ENCODE measurements around the gene CD48.
"Not testable (repeated sequence)": the region's sequence is repeated elsewhere in the genome, so short reads cannot be mapped to it uniquely, and the experiment has no call there.

Gene CD48

DNA sequence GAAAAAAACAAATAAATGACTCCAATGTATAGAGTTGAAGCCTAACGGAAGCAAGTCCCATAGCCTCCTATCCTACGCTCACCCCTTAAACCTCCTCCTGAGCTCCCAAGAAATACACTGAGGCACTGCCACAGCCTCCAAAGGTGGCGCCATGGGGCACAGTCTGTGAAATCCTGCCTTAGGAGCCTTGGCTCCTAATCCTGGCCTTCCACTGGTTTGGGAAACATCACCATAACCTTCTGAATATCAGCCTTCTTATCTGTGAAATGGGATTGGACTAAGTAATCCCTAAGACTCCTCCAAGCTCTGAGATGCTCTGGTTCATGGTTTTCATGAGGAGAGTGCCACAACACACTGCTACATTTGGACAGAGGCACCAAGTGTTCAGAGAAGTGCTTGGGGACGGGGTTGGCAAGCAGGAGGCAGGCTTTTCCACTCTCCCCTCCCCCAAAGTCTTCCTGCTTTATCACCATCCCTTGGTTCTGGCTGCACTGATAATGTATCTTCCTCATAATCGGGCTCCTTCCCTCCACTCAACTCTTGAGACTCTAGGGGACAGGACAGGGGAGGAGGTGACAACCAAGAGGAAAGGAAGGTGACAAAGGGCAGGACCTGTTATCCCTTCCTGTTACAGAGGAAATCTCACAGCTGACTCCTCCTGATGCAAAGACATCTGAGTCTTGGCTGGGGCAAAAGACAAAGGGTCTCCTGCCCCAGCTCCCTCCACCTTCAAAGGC lies 30.2 kb upstream of the CD48 start:
- DNase-seq = no peak

DNA sequence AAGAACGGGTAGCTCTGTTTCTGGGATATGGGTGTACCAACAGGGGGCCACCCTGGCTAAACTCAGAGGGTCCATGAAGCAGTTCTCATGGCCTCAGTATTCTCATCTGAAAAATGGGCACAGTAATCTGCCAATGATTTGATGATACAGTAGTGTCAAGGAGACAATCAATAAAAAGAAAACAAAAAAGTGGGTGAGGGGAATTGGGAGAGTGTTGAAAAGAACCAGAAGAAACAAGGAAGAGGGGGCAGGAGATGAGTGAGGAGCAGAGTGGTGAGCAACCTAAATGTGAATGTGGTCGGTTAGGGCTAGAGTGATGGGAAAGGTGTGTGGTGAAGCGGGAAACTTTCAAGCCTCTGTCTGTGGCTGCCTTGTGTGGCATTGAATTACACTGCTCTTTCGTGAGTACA lies 29.5 kb upstream of the CD48 start:
- DNase-seq = no peak

DNA sequence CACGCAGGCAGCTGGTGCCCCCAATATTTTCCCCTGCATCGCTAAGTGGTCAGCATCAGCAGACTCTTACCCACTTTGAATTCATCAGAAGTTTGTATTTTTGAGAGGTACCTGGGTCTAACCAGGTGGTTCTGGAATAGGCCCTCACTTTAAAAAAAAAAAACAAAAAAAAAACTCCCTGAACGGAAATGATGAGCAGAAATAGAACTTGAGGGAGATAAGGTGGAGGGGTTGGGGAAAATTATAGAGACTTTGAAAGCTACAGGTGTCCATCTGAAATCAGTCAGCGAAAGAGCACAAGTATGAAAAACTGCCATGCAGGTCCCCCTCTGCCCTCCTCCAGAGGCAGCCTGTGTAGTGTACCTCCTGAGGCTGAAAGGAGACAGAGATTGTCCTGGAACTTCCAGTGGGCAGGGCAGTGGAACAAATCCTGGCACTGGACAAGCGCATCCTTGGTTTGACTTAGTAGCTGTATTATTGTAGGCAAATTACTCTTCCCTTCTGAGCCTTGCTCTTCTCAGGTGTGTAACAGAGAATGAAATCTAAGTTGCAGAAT lies 28.6 kb upstream of the CD48 start:
- no peak for DNase-seq

DNA sequence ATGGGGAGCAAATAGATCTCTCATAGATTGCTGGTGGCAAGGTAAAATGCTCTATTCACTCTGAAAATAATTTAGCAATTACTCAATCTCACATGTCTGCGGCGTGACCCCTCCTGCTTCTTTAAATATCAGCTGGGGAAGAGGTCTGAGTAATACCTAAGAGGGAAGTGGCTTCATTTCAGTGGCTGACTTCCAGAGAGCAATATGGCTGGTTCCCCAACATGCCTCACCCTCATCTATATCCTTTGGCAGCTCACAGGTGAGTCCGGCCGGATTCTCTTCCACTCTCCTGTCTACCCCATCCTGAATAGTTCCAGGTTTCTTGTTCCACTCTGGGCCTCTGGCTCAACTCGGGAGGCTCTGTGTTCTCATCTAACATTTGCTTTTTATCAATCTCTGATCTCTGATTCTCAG lies 27.5 kb upstream of the CD48 start, which contains the start of gene SLAMF7:
Gene SLAMF7, plus strand, starts transcription at position 150 of the 414 bp plus-strand sequence. Its CDS starts 55 bp downstream, at position 205.
- no peak for DNase-seq

DNA sequence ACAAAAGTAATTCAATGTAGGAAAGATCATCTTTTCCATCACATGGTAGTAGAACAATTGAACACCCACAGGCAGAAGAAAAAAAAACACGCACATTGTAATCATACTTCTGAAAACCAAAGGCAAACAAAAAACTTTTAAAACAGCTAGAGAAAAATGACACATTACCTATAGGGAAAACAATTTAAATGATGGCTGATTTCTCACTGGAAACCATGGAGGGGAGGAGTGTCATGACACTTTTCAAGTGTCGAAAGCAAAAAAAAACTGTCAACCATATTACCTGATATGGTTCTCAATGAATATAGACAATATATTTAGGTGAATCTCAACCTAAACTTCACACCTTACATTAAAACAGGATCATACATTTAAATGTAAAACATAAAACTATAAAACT lies 26.6 kb upstream of the CD48 start:
- DNase-seq = no peak

DNA sequence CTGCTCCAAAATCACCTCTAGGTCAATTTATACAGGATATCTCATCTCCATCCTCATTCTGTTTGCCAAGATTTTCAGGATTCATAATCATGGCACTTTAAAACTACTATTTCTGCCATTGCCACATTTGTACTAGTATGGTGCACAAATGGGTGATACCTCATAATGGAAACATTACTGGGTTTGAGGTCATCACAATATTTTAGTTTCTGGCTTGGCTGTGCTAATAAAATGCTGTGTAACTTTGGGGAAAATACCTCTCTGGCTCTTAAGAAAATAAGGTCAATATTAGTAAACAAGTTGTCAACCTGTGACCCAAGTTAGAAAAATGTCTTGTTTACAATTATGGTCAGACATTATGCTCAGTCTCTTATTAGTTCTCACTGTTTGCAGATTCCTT lies 22.7 kb upstream of the CD48 start:
- DNase-seq = no peak

DNA sequence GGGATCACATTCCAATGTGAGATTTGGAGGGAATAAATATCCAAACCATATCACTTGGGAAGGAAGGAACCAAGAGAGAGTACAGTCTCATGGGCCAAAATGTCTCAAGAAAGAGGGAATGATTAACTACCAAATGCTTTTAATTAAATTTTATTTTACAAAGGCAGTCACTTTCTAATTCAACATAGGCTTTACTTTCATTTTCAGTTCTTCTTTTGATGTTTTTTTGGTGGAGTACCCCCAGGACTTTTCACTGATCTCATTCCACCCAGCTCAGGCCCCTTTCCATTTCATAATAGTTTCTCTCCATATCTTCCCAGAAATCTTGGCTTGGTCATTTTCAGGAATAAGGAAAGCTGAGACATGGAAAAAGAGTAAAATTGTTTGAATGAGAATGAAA lies 22.3 kb upstream of the CD48 start:
- no peak for DNase-seq

DNA sequence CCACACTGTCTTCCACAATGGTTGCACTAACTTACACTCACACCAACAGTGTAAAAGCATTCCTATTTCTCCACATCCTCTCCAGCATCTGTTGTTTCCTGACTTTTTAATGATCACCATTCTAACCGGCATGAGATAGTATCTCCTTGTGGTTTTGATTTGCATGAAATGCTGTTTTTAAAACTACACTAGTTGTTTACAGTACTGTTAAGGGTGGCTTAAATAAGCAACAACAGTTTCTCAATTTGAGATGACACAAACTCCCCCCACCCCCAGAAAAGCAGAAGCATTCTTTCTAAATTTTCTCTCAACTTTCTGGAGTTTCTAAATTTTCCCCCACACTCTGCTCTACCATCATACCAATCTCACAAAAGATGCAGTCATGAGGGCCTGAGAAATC lies 20.4 kb upstream of the CD48 start:
- DNase-seq = no peak

DNA sequence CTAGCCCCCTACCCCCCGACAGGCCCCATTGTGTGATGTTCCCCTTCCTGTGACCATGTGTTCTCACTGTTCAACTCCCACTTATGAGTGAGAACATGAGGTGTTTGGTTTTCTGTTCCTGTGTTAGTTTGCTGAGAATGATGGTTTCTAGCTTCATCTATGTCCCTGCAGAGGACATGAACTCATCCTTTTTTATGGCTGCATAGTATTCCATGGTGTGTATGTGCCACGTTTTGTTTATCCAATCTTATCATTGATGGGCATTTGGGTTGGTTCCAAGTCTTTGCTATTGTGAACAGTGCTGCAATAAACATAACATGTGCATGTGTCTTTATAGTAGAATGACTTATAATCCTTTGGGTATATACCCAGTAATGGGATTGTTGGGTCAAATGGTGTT lies 19.9 kb upstream of the CD48 start:
- DNase-seq = not testable (repeated sequence)

DNA sequence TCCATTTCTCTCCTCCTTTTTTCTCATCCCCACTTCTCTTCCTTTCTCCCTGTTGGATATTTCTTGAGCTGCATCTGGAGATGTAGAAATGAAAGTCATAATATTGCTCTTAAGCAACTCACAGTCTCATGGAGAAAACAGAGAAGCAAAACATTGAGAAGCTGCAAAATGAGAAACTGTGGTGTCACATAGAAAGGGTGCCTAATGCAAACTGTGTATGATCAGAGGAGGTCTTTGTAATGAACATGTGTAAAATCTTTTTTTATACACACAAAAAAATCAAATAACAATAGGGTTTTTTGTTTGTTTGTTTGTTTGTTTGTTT lies 15.7 kb upstream of the CD48 start:
- no peak for DNase-seq

DNA sequence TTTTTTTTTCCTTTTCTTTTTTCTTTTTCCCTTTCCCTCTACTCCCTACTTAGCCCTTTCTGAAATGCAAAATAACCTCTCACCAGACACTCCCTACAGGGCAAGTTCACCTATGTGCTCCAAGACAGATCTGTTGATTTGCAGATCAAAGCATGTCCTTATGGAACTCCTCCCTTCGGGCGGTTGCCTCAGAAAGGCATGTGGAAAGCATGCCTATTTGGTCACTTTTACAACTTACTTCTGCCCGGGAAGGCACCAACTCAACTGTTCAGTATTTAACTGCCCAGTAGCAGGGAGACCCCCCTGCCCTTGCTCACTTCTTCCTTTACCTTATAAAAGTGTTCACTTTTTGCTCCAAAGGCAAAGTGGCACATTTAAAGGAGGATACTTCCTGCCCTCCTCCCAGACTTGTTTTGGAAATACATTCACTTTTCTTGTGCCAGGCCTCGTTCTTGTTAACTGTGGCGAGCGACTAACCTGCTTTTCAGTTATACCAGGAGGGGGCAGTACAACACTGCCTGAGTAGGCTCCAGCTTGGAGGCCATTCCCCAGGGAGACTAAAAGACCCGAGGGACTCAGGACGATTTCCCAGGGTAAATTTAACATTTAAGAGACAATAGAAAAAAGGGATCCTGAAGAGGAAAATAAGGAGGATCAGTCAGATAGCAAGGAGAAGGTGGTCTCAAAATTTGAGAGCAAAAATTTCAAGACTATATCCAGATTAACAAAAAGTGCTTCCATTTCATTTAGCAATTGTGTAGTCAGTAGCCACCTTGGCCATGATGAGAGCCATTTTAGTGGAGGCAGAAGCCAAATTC lies 15.1 kb upstream of the CD48 start:
- no peak for DNase-seq

DNA sequence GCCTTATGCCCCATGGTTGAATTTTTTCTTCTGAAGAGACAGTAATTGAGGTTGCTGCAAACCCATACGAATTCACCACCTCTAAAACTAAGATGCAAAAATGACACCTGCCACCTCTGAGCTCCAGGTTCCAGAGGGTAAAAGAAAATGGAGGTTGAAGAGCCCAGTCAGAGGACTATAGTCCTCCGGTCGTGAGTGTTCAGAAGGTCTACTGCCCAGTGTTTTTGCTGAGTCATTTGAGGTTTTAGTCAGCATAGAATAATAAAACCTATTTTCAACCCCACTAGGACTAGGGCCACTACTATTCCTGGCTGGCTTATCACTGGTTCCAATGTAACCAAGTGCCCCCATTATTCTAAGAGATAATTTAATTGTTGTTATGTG lies 14.5 kb upstream of the CD48 start:
- no peak for DNase-seq

DNA sequence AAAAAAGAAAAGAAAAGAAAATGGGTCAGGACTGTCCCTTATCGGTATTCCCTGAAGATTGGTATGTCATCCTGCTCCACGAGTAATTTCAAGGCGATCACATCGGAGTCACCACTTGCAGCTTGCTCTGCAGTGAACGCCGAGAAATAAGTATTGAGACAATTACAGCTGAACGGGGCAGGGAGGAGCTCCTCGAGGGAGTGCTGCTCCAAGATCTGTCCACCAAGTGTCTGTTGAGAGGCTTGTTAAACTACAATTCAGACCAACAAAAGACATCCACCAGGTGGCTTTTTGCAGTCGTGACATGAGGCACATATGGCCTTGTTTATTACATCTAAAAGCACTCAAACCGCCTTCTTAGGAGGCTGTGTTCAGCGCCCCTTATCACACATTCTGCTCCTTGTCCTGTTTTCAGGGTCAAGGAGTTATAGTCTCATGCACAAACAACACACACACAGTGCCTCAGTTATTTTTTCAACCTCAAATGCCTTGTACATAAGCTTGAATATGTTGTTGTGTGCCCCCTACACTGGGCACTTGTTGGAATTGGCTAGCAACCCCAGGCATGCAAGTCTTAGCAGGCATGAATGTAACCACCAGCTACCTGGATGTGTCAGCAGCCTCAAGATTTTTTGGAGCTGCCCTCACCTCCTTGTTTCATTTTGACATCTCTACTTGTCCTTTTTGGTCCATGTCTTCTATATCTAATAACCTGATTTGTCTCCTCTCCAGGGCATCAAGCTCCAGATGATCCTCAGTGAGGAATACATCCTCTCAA lies 13.0 kb upstream of the CD48 start:
- no peak for DNase-seq

DNA sequence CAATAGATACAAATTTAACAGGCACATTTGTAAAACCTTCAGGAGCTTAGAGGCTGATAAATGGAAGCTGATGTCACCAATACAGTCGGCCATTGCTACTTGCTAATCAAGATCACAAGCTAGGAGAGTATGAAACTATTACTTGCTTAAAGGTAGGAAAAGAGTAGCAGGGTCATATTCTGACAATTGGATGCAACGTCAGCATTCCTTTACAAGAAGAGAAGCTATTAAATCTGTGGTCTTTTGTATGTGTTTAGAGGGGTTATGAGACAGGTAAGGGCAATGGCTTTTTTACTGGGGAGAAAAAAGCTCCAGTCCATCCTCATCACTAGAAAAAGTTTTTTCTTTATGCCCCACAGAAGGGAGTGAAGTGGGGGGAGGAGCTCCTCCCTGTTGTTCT lies 11.7 kb upstream of the CD48 start:
- DNase-seq = no peak

DNA sequence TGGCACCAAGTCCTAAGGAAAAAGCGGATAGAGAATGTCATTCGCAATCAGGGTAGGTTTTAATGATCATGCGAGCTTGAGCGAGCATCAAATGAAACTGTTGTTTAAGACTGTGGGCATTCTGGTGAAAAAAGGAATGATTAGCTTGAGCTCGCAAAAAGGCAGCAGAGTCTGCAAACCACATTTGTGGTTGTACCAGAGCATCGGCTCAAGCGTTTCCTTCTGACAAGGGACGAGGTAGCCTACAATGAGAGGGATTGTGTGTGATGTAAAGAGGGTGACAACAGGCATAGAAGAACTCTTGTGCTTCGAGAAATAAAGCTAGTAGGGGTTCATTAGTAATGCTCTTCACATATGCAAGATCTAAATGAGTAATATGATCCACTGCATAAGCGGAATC lies 11.1 kb upstream of the CD48 start:
- DNase-seq = no peak

DNA sequence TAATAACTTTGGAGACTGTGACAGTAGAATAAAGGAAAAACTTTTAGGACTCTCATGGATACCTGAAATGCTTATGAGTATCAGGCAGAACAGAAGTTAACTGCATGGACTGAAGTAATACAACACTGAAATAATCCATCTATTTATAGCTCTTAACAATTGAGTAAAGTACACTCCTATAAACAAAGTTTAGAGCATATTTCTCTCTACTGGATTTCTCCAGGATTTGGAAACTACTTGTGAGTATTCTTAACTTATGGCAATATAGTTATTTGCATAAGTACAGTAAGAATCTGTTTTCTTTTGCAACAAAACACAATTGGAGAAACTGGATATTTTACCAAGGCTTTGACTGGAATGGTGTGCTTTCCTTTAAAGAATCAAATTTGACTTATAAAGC lies 9.9 kb upstream of the CD48 start:
- DNase-seq = no peak

DNA sequence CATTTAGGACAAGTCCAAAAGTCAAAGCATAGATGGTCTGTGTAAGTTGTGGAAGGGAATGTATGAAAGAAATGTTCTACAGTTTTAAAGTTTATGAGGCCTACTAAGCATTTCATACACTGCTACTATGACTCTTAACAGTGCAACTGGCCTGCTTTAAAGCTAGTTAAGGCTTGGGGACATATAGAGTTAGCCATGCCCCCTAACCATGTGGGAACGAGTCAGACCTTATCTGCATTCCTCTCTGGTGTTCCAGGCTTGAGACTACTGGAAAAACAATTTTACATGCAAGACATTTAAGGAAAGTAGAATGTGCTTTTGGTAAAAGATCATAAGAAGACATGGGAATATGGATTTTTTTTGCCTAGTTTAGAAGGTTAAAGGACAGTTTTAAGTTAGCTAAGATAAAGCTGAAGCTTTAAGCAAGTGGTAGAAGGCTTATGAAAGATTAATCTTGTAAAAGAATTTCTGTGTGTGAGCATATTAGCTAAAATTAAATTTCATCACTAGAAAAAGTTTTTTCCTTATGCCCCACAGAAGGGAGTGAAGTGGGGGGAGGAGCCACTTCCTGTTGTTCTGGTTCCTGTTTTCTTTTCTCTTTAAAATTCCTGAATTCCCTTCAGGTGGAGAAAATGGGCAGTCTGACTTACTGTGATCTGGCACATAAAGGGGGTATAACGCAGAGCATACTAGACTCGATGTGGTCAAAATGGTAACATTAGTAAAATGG lies 8.9 kb upstream of the CD48 start:
- DNase-seq = no peak

DNA sequence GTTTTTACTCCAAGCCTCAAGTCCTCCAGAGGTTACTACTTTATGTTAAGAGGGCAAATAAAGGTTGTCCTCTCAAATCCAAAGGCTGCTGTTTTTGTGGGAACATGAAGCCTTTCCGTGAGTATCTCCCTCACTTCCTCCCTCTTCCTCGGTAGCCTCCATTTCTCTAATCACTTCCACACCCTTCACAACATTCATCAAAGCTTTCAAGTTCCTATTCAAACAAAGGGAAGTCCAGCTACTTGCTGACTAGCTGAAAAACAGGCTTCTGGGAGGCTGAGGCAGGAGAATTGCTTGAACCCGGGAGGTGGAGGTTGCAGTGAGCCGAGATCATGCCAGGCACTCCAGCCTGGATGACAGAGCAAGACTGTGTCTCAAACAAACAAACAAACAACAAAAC lies 6.6 kb upstream of the CD48 start:
- no peak for DNase-seq

DNA sequence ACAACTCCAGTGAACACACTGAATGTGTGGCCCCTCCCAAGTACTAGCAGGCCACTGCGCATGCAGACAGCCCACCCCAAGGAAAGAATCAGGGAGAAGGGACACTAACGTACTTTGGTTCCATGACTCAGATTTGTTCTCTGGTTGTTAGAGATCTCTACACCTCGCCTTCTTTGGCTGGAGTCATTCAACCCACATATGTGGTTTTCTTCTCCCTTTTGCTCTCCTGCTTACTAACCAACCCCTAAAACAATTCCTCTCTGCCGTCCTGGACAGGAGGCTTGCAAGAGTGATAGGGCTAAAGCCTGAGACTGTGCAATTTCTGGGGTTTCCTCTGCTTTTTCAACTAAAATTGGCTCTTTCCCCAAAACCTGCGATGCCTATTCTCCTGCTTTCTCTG lies 5.7 kb upstream of the CD48 start:
- no peak for DNase-seq

DNA sequence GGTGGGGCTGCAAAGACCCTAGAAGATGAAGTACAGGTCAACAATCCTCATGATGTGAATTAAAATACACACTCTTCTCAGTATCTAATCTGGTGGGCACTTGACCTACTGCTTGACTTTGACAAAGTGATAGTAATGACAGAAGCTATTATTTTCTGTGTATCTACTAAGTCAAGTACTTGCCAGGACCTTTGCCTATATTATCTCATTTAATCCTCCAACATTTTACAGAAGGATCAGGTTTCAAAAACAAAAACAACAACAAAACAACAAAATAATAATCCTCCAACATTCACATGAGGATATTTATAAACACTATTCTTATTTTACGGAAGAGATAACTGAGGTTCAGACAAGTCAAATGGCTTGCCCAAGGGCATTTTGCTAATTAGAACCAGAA lies 4.4 kb upstream of the CD48 start:
- no peak for DNase-seq

DNA sequence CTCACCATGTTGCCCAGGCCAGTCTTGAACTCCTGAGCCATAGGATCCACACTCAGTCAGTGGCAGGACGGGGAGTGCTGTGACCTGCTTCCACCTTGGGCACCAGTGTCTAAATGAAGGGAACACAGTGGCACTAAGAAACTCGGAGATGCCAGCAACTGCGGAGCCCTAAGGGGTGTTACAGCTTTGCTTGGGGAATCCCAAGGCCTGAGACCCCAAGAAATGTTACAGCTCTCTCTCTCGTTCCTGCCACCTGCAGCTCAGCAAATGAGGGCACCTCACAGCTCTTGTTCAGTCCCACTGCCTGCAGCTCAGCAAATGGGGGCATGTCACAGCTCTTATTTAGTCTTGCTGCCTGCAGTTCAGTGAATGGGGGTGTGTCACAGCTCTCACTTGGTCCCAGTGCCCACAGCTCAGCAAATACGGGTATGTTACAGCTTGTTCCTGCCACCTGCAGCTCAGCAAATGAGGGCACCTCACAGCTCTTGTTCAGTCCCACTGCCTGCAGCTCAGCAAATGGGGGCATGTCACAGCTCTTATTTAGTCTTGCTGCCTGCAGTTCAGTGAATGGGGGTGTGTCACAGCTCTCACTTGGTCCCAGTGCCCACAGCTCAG lies 2.5 kb upstream of the CD48 start:
- not testable (repeated sequence) for DNase-seq

DNA sequence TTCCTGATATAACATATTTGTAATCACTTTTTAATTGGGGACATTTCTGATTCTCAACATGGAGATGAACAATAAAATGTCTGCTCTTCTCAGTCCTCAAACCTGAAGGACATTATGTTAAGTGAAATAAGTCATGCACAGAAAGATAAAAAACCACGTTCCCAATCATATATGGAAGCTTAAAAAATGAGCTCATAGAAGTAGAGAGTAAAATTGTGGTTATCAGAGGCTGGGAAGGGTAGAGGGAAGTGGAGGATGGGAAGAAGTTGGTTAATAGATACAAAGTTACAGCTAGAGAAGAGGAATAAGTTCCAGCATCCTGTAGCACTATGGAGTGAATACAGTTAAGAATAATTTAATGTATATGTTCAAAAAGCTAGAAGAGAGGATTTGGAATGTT lies 1.5 kb upstream of the CD48 start:
- no peak for DNase-seq
